Kidney capillary endothelial cell (primary cell): ENCODE data around the gene DOHH.

Experiments used
- DNase-seq: peaks from one replicate; pipeline ENCODE4 v3.0.0-alpha.2; 2018; ENCODE audit warnings: low spot score

Gene DOHH

DNA sequence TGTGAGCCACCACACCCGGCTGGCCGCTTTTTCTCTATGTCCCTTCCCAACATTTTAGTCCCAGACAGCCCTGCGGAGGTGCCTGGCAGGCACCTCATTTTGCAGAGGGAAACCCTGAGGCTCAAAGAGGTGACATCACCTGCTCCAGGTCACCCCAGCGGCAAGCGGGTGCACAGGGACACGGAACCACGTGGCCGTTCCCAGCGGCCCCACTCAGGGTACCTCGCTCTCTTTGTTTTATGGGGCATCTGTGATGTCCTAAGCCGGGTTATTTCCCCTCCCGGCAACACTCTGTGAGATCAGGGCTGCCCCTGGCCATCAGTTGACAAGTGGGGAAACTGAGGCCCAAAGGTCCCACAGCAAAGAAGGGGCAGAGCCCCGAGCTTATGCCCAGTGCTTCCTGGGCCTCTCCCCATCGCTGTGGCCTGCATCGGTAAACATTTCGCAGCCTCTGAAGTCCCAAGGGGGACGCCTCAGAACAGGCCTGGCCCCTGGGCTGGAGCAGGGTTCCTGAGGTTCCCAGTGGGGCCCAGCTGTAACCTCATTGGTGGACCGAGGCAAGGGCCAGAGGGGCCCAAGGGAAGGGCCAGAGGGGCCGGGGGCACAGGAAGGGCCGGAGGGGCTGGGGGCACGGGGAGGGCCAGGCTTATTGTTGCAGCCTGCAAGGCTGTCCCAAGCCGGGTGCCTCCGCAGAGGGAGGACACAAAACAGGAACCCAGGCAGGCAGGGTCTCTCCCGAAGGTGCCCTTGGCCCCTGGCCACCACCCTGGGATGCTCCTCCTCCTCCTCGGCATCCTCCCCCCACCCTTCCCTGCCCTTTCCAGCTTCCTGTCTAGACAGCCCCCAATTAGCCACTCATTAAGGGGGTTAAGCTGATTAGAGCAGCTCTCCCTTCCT, 59.1 kb downstream of the DOHH start:
- DNase-seq, result no peak
